ENCODE results near the gene SLC16A6. TPM values are rescaled to one million over a fixed set of nuclear protein-coding genes. Genes with fewer than 3 reads are reported as not detected.

SLC16A6 gene
- total RNA-seq, 2 donors from 2014 or later: 0.41 to 1.2 TPM

DNA sequence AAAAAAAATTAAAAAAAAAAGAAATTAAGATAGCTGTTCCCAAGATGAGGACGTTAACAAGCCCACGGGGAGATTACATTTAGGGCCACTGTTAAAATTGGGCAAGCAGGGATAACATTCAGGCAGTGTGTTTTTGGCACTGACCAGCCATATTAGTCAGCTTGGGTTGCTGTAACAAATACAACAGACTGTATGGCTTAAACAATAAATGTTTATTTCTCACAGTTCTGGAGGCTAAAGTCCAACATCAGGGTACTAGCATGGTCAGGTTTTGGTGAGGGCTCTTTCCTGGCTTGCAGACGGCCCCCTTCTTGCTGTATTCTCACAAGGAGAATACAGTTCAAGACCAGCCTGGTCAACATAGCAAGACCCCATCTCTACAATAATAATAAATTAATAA lies 31.7 kb upstream of the SLC16A6 start:
- H3K4me1 ChIP-seq (ENCODE audit: control insufficient read depth in 1 of 2, low read depth in 2 of 2): no peaks in the 10 kb centered on the region
- no peak for DNase-seq (ENCODE audit: low spot score)
- H3K27ac ChIP-seq: no peak overlapping the region
- no peaks in the 10 kb centered on the region for H3K27me3 ChIP-seq (replicated peaks; ENCODE audit: insufficient read depth)
- no peaks in the 10 kb centered on the region for H3K9me3 ChIP-seq
- ATAC-seq (ENCODE audit: insufficient number of reproducible peaks, low FRiP score, low read depth): no peak
- TF ChIP-seq, protein P1, sequence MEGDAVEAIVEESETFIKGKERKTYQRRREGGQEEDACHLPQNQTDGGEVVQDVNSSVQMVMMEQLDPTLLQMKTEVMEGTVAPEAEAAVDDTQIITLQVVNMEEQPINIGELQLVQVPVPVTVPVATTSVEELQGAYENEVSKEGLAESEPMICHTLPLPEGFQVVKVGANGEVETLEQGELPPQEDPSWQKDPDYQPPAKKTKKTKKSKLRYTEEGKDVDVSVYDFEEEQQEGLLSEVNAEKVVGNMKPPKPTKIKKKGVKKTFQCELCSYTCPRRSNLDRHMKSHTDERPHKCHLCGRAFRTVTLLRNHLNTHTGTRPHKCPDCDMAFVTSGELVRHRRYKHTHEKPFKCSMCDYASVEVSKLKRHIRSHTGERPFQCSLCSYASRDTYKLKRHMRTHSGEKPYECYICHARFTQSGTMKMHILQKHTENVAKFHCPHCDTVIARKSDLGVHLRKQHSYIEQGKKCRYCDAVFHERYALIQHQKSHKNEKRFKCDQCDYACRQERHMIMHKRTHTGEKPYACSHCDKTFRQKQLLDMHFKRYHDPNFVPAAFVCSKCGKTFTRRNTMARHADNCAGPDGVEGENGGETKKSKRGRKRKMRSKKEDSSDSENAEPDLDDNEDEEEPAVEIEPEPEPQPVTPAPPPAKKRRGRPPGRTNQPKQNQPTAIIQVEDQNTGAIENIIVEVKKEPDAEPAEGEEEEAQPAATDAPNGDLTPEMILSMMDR (IDR thresholded peaks at IDR 0.05): no peak
- H3K4me3 ChIP-seq: no peak overlapping the region
- no peaks in the 10 kb centered on the region for H3K36me3 ChIP-seq

DNA sequence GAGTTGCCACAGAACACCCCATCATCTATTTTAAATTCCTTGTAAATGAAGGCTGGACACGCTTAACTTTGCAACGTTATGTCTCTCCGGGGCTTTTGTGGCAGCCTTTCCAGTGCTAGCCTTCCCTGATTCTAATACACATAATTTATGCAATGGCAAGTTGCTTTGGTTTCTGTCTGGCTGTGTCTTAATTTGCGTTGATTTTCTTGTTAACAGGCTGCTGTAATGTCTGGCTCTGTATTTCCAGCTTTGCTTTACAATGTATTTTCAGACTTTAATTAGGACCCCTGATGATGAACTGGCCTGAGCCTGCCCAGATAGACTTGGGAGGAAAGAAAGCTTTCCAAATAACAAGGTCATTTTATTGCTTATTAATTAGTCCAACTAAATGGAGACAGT lies 30.6 kb upstream of the SLC16A6 start:
- Histone ChIP-seq H3K27me3 (replicated peaks; ENCODE audit: insufficient read depth) (no peaks in the 10 kb centered on the region), H3K4me1 (ENCODE audit: control insufficient read depth in 1 of 2, low read depth in 2 of 2) (no peaks in the 10 kb centered on the region), H3K4me3 (no peak overlapping the region), H3K36me3 (no peaks in the 10 kb centered on the region), H3K27ac (no peak overlapping the region), H3K9me3 (no peaks in the 10 kb centered on the region)
- TF ChIP-seq, protein P1 (IDR thresholded peaks at IDR 0.05): no peak
- ATAC-seq (ENCODE audit: insufficient number of reproducible peaks, low FRiP score, low read depth) (no peak), DNase-seq (ENCODE audit: low spot score) (no peak)

DNA sequence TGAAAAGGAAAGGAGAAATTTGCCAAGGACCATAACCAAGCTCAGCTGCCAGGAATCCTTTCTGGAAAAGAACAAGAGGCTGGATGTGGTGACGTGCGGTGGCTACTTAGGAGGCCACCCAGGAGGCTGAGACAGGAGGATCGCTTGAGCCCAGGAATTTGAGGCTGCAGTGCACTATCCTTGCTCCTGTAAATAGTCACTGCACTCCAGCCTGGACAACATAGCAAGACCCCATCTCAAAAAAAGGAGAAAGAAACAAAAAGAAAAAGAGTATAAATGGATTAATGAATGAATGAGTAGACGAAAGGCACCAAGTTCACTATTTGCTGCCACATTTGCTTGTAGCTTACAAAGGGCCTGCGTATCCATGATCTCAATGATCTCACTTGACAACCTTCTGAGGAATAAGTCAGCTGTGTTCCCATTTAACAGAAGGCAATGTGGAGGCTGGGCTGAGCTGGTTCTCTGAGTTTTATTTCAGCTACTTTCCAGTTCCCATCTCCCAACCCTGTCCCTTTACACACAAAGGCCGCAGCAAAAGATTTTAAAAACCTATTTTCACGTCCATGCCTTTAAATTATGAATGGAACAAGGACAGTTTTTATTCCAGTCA lies 30.1 kb upstream of the SLC16A6 start:
- Histone ChIP-seq H3K36me3 (no peaks in the 10 kb centered on the region), H3K4me1 (ENCODE audit: control insufficient read depth in 1 of 2, low read depth in 2 of 2) (no peaks in the 10 kb centered on the region), H3K27ac (no peak overlapping the region), H3K27me3 (replicated peaks; ENCODE audit: insufficient read depth) (no peaks in the 10 kb centered on the region), H3K4me3 (no peak overlapping the region), H3K9me3 (no peaks in the 10 kb centered on the region)
- ATAC-seq (ENCODE audit: insufficient number of reproducible peaks, low FRiP score, low read depth) (no peak), DNase-seq (ENCODE audit: low spot score) (no peak)
- TF ChIP-seq, protein P1 (IDR thresholded peaks at IDR 0.05): no peak

DNA sequence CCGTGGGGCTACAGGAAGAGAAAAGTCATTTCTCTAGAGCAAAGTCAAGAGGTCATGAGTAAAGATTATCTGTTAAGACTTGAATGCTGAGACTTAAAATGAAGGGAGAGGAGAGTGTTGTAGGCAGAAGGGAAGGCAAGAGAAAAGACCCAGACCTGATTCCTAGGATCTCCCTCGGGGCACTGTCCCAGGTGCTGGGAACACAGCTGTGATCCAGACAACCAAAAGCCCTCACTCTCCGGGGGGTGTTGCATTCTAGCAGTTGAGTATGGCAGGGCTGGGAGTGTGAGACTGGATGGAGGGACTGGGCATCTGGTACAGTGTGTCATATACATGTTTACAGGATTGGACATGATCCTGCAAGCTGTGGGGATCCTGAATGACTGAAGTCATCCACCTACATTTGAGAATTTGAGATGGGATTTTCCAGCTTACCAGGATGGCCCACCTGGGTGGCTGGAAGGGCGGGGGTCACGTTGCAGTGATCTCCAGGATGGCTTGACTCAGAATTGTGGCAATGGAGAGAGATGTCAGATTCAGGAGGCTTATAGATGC lies 29.5 kb upstream of the SLC16A6 start:
- ATAC-seq (ENCODE audit: insufficient number of reproducible peaks, low FRiP score, low read depth): no peak
- no peaks in the 10 kb centered on the region for H3K4me1 ChIP-seq (ENCODE audit: control insufficient read depth in 1 of 2, low read depth in 2 of 2)
- H3K4me3 ChIP-seq: no peak overlapping the region
- TF ChIP-seq, protein P1 (IDR thresholded peaks at IDR 0.05): no peak
- no peak for DNase-seq (ENCODE audit: low spot score)
- H3K27ac ChIP-seq: no peak overlapping the region
- H3K27me3 ChIP-seq (replicated peaks; ENCODE audit: insufficient read depth): no peaks in the 10 kb centered on the region
- no peaks in the 10 kb centered on the region for H3K36me3 ChIP-seq
- no peaks in the 10 kb centered on the region for H3K9me3 ChIP-seq

DNA sequence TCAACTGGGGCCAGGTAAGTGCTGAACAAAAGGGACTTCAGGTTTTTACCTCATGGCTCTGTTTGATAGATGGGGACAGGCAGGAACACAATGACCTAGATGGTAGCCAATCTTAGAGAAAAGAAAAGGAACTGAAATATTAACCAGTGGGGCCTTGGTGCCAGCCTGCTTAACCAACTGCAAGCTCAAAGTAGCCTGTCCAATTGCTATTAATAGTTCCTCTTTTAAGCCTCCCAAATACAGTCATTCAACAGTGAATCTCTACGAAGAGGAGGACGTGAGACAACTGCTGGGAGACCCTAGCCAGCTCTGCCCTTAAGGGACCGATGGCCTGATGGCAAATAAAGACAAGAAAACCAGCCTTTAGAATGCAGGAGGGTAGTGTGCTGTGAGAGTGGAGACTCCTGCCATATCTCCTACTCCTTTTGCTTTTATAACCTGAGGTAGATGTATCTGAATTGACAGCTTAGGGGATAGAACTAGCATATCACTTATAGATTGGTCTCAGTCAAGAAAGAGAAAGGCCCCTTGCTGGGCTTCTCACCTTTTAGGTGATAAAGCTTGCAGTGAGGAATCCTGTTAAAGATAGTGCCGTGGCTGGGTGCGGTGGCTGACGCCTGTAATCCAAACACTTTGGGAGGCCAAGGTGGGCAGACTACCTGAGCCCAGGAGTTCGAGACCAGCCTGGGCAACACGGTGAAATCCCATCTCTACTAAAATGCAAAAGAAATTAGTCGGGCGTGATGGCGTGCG lies 28.7 kb upstream of the SLC16A6 start:
- Histone ChIP-seq H3K9me3 (no peaks in the 10 kb centered on the region), H3K4me3 (no peak overlapping the region), H3K27ac (no peak overlapping the region), H3K36me3 (no peaks in the 10 kb centered on the region), H3K27me3 (replicated peaks; ENCODE audit: insufficient read depth) (no peaks in the 10 kb centered on the region), H3K4me1 (ENCODE audit: control insufficient read depth in 1 of 2, low read depth in 2 of 2) (no peaks in the 10 kb centered on the region)
- ATAC-seq (ENCODE audit: insufficient number of reproducible peaks, low FRiP score, low read depth) (no peak), DNase-seq (ENCODE audit: low spot score) (no peak)
- TF ChIP-seq, protein P1 (IDR thresholded peaks at IDR 0.05): no peak

Measured in thoracic aorta (tissue), 2 donors.